Loucy (cell line): ENCODE data around the gene SUPT16H.

Experiments used
- H2AFZ ChIP-seq: fragments of 200-600 bp; sonication (generic); 2 replicates; pipeline ENCODE4 v1.6.0; 2016; ENCODE audit warnings: antibody characterized with exemption, mild to moderate bottlenecking, low read length, moderate library complexity
- H3F3A ChIP-seq: fragments of 200-600 bp; 2 replicates; pipeline ENCODE4 v1.6.0; 2016; ENCODE audit warnings: antibody characterized with exemption, low read depth, mild to moderate bottlenecking
- H3K27me3 ChIP-seq: fragments of 200-600 bp; sonication (generic); 2 replicates; pipeline ENCODE4 v1.6.1; 2014; ENCODE audit warnings: low read length, mild to moderate bottlenecking; ENCODE audit not compliant: insufficient read depth, poor library complexity, severe bottlenecking
- H3K36me3 ChIP-seq: fragments of 200-600 bp; sonication (generic); 2 replicates; pipeline ENCODE4 v1.6.1; 2016; ENCODE audit warnings: low read length; ENCODE audit not compliant: insufficient read depth
- H3K4me1 ChIP-seq: fragments of 200-600 bp; sonication (generic); 2 replicates; pipeline ENCODE4 v1.5.1; 2014; ENCODE audit warnings: low read length, mild to moderate bottlenecking; ENCODE audit not compliant: insufficient read depth, poor library complexity, severe bottlenecking
- H3K4me2 ChIP-seq: fragments of 200-600 bp; sonication (generic); 2 replicates; pipeline ENCODE4 v1.6.0; 2014; ENCODE audit warnings: antibody characterized with exemption, low read length, low read depth, mild to moderate bottlenecking; ENCODE audit not compliant: poor library complexity, severe bottlenecking
- H3K4me3 ChIP-seq: fragments of 200-600 bp; sonication (generic); 2 replicates; pipeline ENCODE4 v1.5.1; 2014; ENCODE audit warnings: low read length, mild to moderate bottlenecking, mixed read lengths; ENCODE audit not compliant: poor library complexity, severe bottlenecking
- H3K79me2 ChIP-seq: fragments of 200-600 bp; sonication (generic); 2 replicates; pipeline ENCODE4 v1.6.1; 2014; ENCODE audit warnings: low read length; ENCODE audit not compliant: insufficient read depth
- H3K9ac ChIP-seq: fragments of 200-600 bp; sonication (generic); 2 replicates; pipeline ENCODE4 v1.6.0; 2014; ENCODE audit warnings: mild to moderate bottlenecking, low read depth, low read length, moderate library complexity; ENCODE audit not compliant: poor library complexity, severe bottlenecking
- H3K9me2 ChIP-seq: fragments of 200-600 bp; sonication (generic); replicated peaks from 2 replicates; pipeline ENCODE4 v1.6.1; 2016; ENCODE audit warnings: low read depth, low read length, mixed read lengths
- H3K9me3 ChIP-seq: fragments of 200-600 bp; sonication (generic); 2 replicates; pipeline ENCODE4 v1.6.1; 2014; ENCODE audit warnings: mild to moderate bottlenecking, antibody characterized with exemption, low read length, low read depth; ENCODE audit not compliant: insufficient read depth
- H4K20me1 ChIP-seq: fragments of 200-600 bp; sonication (generic); 2 replicates; pipeline ENCODE4 v1.6.0; 2014; ENCODE audit warnings: antibody characterized with exemption, low read length, mild to moderate bottlenecking; ENCODE audit not compliant: insufficient read depth, poor library complexity, severe bottlenecking
- CTCF ChIP-seq: fragments of 200-600 bp; sonication (generic); conservative IDR thresholded peaks from 2 replicates; pipeline ENCODE4 v1.5.1; 2014; ENCODE audit warnings: mild to moderate bottlenecking, antibody characterized with exemption, low read length
- EZH2phosphoT487 ChIP-seq: fragments of 200-600 bp; IDR thresholded peaks from 2 replicates; pipeline ENCODE4 v1.6.1; 2018; ENCODE audit warnings: antibody characterized with exemption, mild to moderate bottlenecking, moderate library complexity, borderline replicate concordance

Gene SUPT16H

GRCh38 chr14:21317398-21317797, 66.4 kb downstream of the SUPT16H start:
- no peaks in the 10 kb centered on the region for H3K79me2 ChIP-seq
- H4K20me1 ChIP-seq, result no peaks in the 10 kb centered on the region
- H3K36me3 ChIP-seq, result no peaks in the 10 kb centered on the region
- no peaks in the 10 kb centered on the region for H3K4me1 ChIP-seq
- H3K27me3 ChIP-seq, result no peaks in the 10 kb centered on the region
- H2AFZ ChIP-seq, result no peak overlapping the region
- no peak overlapping the region for H3K9ac ChIP-seq
- H3K9me3 ChIP-seq, result no peaks in the 10 kb centered on the region
- TF ChIP-seq EZH2phosphoT487 (no peak), CTCF (no peak)
- no peaks in the 10 kb centered on the region for H3K9me2 ChIP-seq
- no peak overlapping the region for H3K4me3 ChIP-seq
- no peak overlapping the region for H3K4me2 ChIP-seq
- H3F3A ChIP-seq, result no peaks in the 10 kb centered on the region

GRCh38 chr14:21313512-21313911, 70.3 kb downstream of the SUPT16H start:
- Histone ChIP-seq H3K4me3 (no peak overlapping the region), H3K36me3 (no peaks in the 10 kb centered on the region), H3K9me2 (no peaks in the 10 kb centered on the region), H4K20me1 (no peaks in the 10 kb centered on the region), H3F3A (no peaks in the 10 kb centered on the region), H3K9me3 (no peaks in the 10 kb centered on the region), H3K4me1 (peaks cover under 1% of the 10 kb centered on the region), H3K9ac (no peak overlapping the region), H3K4me2 (no peak overlapping the region), H3K79me2 (no peaks in the 10 kb centered on the region), H3K27me3 (no peaks in the 10 kb centered on the region), H2AFZ (no peak overlapping the region)
- no peak for TF ChIP-seq EZH2phosphoT487
- no peak for TF ChIP-seq CTCF

GRCh38 chr14:21311614-21312013, 72.2 kb downstream of the SUPT16H start:
- Histone ChIP-seq H3K4me2 (no peak overlapping the region), H2AFZ (no peak overlapping the region)

More at GRCh38 chr14:21311614-21312013, 72.2 kb downstream of the SUPT16H start:
- no peak overlapping the region for H3K9ac ChIP-seq
- H3K4me3 ChIP-seq, result no peak overlapping the region
- no peaks in the 10 kb centered on the region for H3K9me2 ChIP-seq
- peaks cover 4% of the 10 kb centered on the region for H3K4me1 ChIP-seq
- no peaks in the 10 kb centered on the region for H4K20me1 ChIP-seq
- H3K79me2 ChIP-seq, result no peaks in the 10 kb centered on the region
- no peaks in the 10 kb centered on the region for H3F3A ChIP-seq
- H3K36me3 ChIP-seq, result no peaks in the 10 kb centered on the region
- H3K27me3 ChIP-seq, result no peaks in the 10 kb centered on the region
- no peaks in the 10 kb centered on the region for H3K9me3 ChIP-seq
- TF ChIP-seq EZH2phosphoT487, result no peak
- TF ChIP-seq CTCF, result no peak
